Caki2 (cell line): ENCODE data around the gene BEST4. TPM values are rescaled to one million over a fixed set of nuclear protein-coding genes. Genes with fewer than 3 reads are reported as not detected.
"Not testable (repeated sequence)": the region's sequence is repeated elsewhere in the genome, so short reads cannot be mapped to it uniquely, and the experiment has no call there.

Source experiments
- DNase-seq: peaks from one replicate; pipeline ENCODE4 v3.0.0-alpha.2; 2015; ENCODE audit warnings: low read depth
- in situ Hi-C: cut with HindIII; loops from 2 replicates; pipeline ENCODE4 v1.10.0; 2016; ENCODE audit warnings: low sequenced_read_pairs, low pct_unique_long_range_greater_than_20kb, mixed read lengths
- total RNA-seq: library from RNA; depleted of rRNA; stranded (reverse); fragments of >200 nt; shearing (Covaris generic); gene quantifications from 2 replicates; pipeline ENCODE4 v1.2.3, GENCODE V29; 2014; ENCODE audit warnings: low replicate concordance

The BEST4 gene
- total RNA-seq, 1 experiment from 2014 or later: not detected

DNA sequence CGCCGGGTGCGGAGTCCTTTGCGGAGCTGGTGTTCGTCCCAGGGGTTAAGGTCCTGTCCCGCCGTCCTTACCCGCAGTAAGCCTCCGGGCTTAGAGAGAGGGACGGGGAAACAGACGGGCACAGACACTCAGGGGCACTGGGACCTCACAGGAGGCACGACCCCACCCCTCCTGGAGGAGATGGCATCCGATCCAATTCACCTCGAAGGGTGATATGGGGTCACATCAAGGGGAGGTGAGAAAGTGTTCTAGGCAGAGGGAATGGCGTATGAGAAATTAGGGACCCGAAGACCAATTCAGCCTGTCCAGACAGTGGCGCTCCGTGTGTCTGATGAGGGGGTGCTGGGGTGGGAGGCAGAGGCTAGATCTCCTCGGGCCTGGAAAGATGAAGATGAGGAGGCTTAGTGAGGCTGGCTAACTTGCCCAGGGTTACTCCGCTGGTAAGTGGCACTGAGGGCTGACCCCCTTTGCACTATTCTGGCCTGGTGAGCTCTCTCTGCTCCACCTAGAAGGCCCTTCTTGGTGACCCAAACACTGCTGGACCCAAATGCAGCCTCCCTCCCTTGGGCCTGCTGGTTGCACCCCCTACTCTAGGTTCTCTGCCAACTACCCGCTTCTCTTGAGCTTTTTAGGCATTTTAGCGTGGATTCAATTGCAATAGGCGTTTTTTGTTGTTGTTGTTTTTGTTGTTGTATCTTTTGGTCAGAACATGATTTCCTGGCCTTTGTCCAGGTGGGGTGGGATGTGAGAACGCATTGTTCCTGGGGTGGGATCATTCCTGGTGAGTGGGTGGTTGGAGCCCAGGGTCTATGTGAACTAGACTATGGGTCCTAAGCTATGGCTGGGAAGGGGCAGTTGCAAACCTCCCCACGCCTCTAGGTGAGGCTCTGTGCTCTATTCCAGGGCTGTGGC lies 32.6 kb upstream of the BEST4 start:
- in situ Hi-C loops: no loop called here
- no peak for DNase-seq

DNA sequence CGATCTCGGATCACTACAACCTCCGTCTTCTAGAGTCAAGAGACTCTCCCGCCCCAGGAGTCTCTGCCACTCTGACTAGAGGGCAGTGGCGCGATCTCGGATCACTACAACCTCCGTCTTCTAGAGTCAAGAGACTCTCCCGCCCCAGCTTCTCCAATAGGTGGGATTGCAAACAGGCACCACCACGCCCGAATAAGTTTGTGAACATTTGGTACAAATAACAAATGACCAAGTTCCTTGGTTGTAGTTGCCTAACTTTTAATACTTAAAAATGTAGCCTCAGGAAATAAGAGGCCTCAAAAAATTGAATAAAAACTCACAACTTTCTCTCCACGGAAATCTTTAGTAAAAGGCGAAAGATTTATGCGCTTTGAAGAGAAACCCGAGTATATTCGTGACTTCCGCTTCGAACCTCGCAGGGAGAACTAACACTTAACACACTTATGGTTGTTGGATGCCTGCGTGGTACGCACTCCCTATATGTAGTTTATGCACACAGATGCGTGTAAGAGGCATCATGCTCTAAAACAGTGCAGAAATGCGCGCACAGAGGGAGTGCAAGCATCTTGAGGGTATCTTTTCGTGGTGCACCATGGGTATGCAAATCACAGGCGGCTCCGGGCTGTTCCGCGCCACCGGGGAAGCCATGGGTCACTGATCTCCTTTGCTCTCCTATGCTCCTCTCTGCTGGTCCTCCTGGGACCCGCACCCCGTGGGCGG lies 31.8 kb upstream of the BEST4 start:
- peak; percentile 95 for DNase-seq
- in situ Hi-C loops: no loop called here

- in situ Hi-C loops: no loop called here
- DNase-seq: no peak
These were observed 31.2 kb upstream of the BEST4 start for GRCh38 chr1:44819196-44819607.

DNA sequence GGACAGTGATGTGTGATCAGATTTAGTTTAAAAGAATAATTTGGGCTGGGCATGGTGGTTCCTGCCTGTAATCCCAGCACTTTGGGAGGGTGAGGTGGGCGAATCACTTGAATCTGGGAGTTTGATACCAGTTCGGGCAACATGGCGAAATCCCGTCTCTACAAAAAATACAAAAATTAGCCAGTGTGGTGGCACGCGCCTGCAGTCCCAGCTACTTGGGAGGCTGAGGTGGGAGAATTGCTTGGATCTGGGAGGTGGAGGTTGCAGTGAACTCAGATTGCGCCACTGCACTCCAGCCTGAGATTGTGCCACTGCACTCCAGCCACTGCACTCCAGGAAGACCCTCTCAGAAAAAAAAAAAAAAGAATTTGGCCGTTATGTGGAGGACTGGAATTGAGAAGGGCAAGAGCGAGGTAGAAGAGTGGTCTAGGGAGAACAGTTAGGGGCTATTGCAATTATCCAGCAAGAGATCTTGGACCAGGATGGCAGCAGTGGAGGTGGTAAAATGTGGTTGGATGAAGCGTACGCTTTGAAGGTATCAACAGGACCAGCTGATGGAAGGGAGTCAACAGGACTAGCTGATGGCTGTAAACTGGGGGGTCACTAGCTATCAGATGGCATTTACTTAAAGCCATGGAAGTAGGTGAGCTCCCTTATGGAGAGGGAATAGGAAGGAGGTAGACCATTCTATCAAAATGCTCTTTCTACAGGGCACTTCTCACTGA lies 30.0 kb upstream of the BEST4 start:
- in situ Hi-C loops: no loop called here

DNA sequence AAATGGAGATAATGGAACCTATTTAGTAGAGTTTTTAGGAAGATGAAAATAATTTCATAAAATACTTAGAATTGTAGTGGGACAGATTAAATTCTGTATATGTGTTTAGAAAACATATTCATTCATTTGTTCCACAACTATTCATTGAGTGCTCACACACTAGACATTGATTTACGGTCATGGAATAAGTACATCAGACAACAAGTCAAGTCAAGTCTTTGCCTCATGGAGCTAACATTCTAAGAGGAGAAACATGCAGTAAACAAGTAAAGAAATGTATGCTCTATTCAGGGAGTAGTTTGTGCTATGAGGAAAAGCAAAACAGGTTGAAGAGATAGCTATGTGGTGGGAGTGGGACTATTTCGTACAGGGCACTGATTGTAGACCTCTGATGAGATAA lies 29.3 kb upstream of the BEST4 start:
- DNase-seq: no peak
- in situ Hi-C loops: no loop called here

More for the DNA sequence above, 30.0 kb upstream of the BEST4 start:
- DNase-seq: no peak

GRCh38 chr1:44815926-44816325 lies 28.0 kb upstream of the BEST4 start:
- DNase-seq, in situ Hi-C loops: not testable (repeated sequence)

DNA sequence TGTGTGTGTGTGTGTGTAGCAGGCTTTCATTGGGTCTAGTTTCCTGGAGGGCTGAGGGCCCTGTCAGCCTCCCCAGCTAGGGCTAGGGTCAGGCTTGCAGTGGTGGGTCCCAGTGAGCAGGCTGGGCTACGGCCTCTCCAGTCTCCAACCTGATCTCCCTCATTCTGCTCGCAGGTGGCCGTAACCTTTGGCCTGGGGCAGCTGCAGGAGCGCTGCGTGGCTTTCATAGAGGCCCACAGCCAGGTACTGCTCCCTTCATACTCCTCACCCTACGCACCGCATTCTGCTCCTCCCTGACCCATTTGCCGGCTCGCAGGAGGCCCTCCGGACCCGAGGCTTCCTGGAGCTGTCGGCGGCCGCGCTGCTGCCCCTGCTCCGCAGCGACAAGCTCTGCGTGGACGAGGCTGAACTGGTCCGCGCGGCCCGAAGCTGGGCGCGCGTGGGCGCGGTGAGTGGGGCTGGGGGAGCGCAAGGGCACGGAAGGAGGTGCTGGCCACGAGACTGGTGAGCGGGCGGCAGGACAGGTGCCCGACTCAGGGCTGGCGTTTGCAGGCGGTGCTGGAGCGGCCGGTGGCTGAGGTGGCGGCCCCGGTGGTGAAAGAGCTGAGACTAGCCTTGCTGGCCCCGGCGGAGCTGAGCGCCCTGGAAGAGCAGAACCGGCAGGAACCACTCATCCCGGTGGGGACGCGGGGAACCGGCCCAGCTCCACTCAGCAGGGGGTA lies 25.0 kb upstream of the BEST4 start:
- in situ Hi-C loops: no loop called here

DNA sequence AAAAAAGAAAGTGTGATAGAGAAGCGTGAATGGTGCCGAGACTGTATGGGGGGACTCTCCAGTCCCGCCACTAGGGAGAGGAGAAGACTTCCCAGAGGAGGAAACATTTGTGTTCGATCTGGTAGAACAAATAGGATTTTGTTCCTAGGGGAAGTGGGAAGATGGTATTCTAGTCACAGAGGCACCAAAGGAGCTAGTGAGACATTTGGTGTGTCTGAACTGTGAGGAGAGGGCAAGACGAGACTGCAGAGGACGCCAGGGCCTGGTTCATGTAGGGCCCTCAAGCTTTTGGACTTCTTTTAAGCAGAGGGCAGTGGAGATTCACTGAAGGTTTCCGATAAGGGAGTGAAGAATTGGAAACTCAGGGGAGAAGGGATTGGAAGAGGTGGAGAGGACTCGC lies 23.3 kb upstream of the BEST4 start:
- no peak for DNase-seq
- in situ Hi-C loops: no loop called here

More for the DNA sequence above, 25.0 kb upstream of the BEST4 start:
- DNase-seq: no peak

DNA sequence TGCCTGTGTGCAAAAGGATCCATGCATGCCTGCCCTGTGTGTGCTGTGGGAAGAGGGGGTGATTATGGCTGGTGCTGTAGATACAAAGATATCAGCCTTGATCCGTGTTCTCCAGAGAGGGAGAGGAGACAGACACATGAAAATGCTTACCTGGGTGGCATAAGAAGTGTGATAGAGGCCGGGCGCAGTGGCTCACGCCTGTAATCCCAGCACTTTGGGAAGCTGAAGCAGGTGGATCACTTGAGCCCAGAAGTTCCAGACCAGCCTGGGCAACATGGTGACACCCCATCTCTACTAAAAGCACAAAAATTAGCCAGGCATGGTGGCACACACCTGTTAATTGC lies 22.8 kb upstream of the BEST4 start:
- in situ Hi-C loops, DNase-seq: not testable (repeated sequence)

- in situ Hi-C loops: no loop called here
- DNase-seq: no peak
These were observed 22.3 kb upstream of the BEST4 start for GRCh38 chr1:44810101-44810761.

DNA sequence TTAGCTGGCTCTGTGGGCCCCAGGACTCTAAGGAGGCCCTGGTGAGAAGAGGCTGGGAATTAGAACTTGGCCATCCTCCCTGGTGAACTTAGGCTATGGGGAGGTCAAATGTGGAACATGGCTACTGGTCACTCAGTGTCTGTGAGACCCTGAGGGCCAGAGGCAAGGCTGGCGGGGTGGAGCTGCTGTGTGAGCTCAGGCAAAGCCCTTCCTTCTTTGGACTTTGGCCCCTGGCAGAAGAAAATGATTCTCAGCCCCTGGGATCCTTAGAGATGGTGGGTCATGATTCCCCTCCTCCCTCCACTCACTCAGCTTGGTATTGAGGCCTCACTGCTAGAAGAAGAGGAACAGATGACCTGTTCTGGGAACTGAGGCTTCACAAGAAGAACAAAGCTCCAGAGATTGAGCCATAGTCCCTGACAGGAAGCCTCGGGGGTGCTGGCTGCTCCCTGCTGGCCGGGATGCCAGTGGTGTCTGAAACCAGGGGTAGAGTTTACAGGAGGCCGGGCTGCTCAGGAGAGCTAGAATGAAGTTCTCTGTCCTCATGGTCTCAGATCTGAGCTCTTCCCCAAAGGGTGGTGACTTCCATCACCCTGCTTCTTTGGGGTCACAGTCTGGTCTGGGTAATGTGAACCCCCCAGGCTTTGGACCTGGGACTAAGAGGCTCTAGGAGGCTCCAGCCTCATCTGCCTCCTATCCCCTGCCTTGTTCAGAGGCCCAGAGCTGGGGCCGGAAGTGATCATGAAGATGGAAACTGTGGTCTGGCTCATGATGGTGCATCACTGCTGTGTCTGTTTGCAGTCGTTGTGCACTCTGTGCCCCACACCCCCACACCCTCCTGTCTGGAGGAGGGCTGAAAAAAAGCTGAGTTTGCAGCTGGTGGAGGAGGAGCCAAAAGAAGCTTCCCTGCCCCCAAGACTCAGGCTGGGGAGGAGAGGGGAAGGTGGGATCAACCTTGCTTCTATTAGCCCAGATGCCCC lies 21.3 kb upstream of the BEST4 start:
- in situ Hi-C loops: no loop called here

DNA sequence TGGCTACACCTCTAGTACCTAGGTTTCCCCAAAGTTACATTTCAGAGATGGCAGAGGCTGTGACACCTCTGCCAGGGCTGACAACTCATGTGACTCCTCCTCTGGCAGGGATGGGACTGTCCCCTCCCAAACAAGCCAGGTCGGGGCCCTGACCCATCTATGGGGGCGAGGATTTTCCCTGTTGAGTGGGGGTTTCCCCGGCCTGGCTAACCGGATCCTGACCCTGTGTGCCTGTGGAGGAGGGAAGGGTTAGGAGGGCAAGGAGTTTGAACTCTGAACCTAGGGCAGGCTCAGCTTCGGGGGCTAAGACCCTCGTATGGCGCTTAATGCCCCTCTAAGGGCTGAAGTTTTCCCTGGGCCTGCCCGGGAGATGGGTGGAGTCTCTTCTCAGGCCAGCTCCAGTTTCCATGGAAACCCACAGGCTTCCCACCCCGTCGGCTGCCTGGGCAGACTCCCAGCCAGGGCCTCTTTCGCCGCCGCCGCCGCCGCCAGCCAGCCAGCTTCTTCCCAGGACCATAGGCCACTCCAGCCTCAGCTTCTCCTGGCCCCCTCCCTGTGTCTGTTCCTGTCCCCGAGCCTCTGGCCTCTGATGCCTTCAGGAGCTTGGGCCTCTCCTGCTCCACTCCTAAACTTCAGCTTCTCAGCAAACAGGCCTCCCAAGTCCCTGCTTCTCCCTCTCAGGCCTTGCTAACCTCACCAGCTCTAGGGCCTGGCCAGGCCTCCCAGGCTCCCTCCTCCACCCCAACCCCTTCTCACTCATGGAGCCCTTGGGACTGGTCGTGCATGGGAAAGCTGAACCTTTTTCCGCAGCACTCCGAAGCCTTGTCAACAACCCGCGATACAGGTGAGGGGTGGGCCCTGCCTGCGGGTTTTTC lies 20.3 kb upstream of the BEST4 start, which contains the start of gene BTBD19:
BTBD19 (plus strand) TSS at position 461 of the 875 bp plus-strand sequence; CDS start at position 759, 298 bp downstream.
- peak; percentile 80 for DNase-seq
- in situ Hi-C loops: no loop called here

More for the DNA sequence above, 21.3 kb upstream of the BEST4 start:
- peak; percentile 43 for DNase-seq

DNA sequence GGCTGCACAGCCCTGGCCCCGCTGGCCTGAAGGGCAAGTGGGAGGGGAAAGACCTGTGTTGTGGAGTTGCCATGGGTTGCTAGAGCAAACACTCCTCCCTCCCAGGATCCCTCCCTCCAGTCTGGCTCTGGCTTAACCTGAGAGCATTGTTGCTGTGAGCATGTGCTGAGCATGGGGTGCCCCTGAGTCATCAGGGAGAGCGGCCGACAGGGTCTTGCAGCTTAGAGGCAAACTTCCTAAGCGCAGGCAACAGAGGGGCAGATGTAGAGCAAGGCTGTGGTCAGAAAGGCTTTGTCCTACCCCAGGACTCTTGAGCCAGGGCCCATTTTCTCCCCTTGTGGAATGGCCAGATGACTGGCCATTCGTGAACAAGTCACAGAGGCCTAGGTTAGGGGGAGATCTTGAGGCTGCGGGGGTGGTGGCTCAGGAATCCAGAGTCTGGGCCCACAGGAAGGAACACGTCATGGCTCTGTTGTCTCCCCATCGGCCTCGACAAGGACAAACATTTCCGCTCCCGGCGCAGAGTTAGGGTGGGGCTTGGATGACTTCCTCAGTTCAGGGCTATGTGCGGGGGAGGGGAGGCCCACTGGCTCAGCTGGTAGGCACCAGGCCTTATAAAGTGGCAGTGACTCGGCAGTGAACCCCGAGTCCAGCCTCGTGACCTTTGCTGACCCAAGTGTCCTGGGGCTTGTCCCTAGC lies 19.5 kb upstream of the BEST4 start:
- in situ Hi-C loops: no loop called here
- peak; percentile 99 for DNase-seq

- DNase-seq: no peak
- in situ Hi-C loops: no loop called here
These were observed 18.9 kb upstream of the BEST4 start, which contains the start of gene DYNLT4 for GRCh38 chr1:44806704-44807363. TSS of gene DYNLT4 (minus strand) at chr1:44807351. CDS start at chr1:44806668, 683 bp downstream.
